IMR-90 (cell line): ENCODE results near the gene VSNL1. TPM values are rescaled to one million over a fixed set of nuclear protein-coding genes. Genes with fewer than 3 reads are reported as not detected.

ENCODE experiments used
- CTCF ChIP-seq: conservative IDR thresholded peaks from 2 replicates; pipeline ENCODE4 v1.5.1; 2012; ENCODE audit warnings: mild to moderate bottlenecking, low read depth, low read length, improper control_type of control experiment
- ELK1 ChIP-seq: fragments of 150-350 bp; IDR thresholded peaks from 2 replicates; pipeline ENCODE4 v1.6.1; 2016; ENCODE audit warnings: low read depth, mild to moderate bottlenecking, low read length, moderate library complexity, borderline replicate concordance
- RAD21 ChIP-seq: IDR thresholded peaks from 2 replicates; pipeline ENCODE4 v1.6.1; 2012; ENCODE audit warnings: low read length, improper control_type of control experiment
- polyA plus RNA-seq, 3 experiments: library from polyadenylated mRNA; depleted of rRNA; stranded (reverse); fragments of >200 nt; gene quantifications; 2 replicates each; pipeline ENCODE4 v1.2.3, GENCODE V29; 2012; ENCODE audit warnings: low replicate concordance in 1 of 3
- total RNA-seq: library from RNA; depleted of rRNA; stranded (reverse); fragments of >200 nt; gene quantifications from 2 replicates; pipeline ENCODE4 v1.2.3, GENCODE V29; 2012

The VSNL1 gene
- total and polyA plus RNA-seq, 2 of the 4 experiments (the other 2 are of a cell fraction): 0.32 to 0.36 TPM

DNA sequence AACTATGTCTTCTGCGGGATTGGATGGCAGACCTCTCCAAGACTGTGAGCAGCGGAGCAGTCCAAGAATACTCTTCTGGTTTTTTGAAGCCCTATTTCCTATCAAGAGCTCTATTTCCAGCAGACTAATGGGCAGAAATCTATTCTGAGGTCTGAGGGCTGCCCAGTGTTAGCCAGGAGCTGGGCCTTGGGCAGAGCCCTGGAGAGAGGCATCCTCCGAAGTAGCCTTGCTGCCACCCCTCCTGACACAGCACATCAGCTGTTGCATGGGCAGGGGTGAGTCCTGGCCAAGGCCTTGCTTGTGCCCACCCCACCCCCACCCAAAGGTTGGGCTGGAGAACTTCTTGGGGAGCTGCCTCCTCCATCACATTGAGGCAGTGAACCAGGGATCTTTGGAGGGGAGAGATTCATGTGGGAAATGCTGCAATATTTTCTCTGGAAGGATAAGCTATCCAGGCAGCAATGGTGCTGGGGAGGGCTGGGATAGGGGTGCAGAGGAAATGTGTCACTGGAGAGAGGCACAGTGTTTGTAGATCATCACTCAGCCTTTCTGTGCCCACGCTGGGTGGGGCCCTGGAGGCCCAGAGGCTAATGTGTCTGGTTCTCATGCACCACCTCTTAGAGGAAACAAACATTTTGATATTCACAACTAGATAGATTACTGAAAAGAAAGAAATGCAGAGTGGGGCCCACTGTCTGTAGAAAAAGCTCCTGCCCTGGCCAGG is 104.7 kb downstream of the VSNL1 start (continued):
- no peak for TF ChIP-seq CTCF
- no peak for TF ChIP-seq RAD21
- no peak for TF ChIP-seq ELK1
